Measurements from ENCODE around the gene CTDSP2.
A peak's percentile ranks its signal among the peaks of the same experiment; 100 is the strongest.

CTDSP2 gene

DNA sequence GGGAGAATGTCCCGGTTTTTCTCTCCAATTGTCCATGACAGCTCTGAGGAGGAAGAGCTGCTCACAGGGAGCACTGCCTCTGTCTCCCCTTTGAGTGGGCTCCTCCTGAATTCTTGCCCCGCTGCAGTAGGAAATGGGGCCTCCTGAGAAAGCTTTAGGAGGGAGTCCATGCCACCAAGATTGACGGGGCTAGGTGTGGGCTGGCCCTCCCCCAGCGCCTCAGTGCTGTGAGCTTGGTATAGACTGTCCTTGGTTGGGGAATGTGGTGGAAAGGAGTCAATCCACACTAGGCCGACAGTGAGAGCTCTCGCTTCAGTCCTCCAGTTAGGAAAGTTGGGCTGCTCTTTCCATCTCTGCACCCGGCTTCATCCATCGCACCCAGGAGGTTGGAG is 23.4 kb upstream of the CTDSP2 start:
- in situ Hi-C loops (cut with HindIII; ENCODE audit: low sequenced_read_pairs), result no loop called here
- DNase-seq (ENCODE audit: low read depth), result no peak
- TF ChIP-seq, protein P1, sequence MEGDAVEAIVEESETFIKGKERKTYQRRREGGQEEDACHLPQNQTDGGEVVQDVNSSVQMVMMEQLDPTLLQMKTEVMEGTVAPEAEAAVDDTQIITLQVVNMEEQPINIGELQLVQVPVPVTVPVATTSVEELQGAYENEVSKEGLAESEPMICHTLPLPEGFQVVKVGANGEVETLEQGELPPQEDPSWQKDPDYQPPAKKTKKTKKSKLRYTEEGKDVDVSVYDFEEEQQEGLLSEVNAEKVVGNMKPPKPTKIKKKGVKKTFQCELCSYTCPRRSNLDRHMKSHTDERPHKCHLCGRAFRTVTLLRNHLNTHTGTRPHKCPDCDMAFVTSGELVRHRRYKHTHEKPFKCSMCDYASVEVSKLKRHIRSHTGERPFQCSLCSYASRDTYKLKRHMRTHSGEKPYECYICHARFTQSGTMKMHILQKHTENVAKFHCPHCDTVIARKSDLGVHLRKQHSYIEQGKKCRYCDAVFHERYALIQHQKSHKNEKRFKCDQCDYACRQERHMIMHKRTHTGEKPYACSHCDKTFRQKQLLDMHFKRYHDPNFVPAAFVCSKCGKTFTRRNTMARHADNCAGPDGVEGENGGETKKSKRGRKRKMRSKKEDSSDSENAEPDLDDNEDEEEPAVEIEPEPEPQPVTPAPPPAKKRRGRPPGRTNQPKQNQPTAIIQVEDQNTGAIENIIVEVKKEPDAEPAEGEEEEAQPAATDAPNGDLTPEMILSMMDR (IDR thresholded peaks at IDR 0.05; ENCODE audit: low read depth, low read length, missing control alignments), result no peak
- H3K4me3 ChIP-seq (ENCODE audit: low read depth, low read length), result no peak overlapping the region

DNA sequence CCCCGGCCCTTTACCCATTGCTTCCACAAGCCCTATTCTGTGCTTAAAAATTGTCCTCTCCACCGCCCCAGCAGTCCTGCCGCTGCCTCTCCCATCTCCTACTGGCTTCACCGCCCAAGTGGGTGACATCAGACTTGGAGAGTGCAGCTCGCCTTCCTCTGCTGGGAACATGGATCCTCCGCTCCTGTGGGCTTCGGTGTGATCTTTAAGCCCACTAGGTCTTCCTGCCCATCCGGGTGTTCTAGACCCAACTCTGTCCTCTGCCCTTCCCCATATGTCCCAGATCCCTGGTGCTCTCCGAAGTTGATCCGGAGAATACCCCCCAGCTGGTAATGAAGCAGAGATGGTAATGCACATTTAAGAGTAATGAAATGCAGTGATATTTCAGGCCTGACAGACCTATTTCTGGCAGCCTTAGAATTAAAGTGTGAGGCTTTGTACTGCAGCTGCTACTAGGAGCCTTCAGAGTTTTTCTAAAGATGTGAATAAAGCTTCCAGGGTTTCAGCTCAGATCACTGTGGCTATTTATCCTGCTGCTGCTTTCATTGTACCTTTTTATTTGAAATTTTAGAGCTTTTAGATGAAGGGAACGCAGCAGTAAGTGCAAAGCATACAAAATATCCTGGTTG is 22.9 kb upstream of the CTDSP2 start:
- DNase-seq (ENCODE audit: low read depth), result no peak
- in situ Hi-C loops (cut with HindIII; ENCODE audit: low sequenced_read_pairs), result no loop called here
- H3K4me3 ChIP-seq (ENCODE audit: low read depth, low read length), result no peak overlapping the region
- TF ChIP-seq, protein P1 (IDR thresholded peaks at IDR 0.05; ENCODE audit: low read depth, low read length, missing control alignments), result no peak

DNA sequence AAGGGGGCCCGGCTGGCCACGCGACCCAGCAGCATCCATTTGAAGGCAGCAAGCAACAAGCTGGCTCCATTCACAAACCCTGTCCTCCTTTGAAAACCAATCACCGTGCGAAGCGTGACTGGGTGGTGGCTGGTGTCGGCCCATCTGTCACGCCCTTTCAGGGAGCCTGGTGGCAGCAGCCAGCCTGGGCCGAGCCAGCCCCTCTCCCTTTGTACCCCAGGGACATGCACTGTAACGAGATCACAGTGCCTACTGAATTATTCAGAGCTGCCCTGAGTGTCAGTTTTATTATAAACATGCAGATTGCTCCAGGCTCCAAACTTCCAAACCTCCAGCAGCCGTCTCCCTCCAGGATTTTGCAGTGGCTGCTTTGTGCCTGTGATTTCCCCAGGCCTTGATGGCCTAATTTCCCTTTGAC is 22.3 kb upstream of the CTDSP2 start:
- no peak for DNase-seq (ENCODE audit: low read depth)
- in situ Hi-C loops (cut with HindIII; ENCODE audit: low sequenced_read_pairs), result no loop called here
- TF ChIP-seq, protein P1 (IDR thresholded peaks at IDR 0.05; ENCODE audit: low read depth, low read length, missing control alignments), result no peak
- no peak overlapping the region for H3K4me3 ChIP-seq (ENCODE audit: low read depth, low read length)

DNA sequence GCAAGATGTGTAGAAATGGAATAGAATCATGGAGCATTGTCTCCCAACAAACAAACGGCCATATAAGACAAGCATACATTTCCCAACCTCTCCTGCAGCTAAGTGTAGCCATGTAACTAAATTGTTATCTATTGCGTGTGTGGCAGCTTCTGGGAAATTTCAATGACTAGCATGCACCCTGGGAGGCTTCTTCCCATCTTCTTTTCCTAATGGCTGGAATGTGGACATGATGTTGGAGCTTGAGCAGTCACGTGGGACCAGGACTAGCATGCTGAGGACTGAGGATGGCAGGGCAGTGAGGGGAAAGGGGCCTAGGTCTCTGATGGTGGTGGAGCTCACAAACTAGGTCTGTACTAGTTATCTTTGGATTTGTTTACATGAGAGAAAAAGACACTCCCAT is 21.7 kb upstream of the CTDSP2 start:
- TF ChIP-seq, protein P1 (IDR thresholded peaks at IDR 0.05; ENCODE audit: low read depth, low read length, missing control alignments), result no peak
- in situ Hi-C loops (cut with HindIII; ENCODE audit: low sequenced_read_pairs), result no loop called here

DNA sequence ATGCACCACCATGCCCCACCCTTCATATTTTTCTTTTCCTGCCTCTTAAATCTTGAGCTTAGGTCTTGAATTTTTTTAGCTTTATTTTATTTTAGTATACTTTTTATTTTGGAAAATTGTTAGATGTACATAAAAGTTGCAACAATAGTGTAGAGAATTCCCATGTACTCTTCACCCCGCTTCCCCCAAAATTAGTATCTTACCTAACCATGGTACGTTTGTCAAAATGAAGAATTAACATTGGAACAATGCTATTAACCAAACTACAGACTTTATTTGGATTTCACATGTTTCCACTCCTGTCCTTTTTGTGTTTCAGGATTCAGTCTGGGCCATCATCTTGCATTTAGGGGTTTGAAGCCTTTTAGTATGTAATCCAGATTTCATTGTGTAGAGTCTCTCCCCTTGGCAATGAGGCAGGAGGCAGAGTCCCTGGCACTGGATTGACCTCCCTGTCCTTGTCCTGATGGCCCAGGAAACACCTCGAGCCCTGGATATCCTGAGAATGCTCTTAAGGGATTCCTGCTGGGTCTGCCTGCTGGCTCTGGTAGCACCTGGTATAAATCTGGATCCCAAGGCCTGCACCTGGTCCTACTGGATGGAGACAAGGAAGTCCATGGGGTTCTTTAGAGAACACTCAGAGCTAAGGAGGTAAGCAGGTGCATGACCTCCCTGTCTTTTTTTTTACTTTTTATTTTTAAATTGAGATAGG is 19.9 kb upstream of the CTDSP2 start:
- DNase-seq (ENCODE audit: low read depth), result no peak
- TF ChIP-seq, protein P1 (IDR thresholded peaks at IDR 0.05; ENCODE audit: low read depth, low read length, missing control alignments), result no peak
- in situ Hi-C loops (cut with HindIII; ENCODE audit: low sequenced_read_pairs), result no loop called here
- H3K4me3 ChIP-seq (ENCODE audit: low read depth, low read length), result no peak overlapping the region

More for the DNA sequence above, 21.7 kb upstream of the CTDSP2 start:
- no peak overlapping the region for H3K4me3 ChIP-seq (ENCODE audit: low read depth, low read length)
- no peak for DNase-seq (ENCODE audit: low read depth)

DNA sequence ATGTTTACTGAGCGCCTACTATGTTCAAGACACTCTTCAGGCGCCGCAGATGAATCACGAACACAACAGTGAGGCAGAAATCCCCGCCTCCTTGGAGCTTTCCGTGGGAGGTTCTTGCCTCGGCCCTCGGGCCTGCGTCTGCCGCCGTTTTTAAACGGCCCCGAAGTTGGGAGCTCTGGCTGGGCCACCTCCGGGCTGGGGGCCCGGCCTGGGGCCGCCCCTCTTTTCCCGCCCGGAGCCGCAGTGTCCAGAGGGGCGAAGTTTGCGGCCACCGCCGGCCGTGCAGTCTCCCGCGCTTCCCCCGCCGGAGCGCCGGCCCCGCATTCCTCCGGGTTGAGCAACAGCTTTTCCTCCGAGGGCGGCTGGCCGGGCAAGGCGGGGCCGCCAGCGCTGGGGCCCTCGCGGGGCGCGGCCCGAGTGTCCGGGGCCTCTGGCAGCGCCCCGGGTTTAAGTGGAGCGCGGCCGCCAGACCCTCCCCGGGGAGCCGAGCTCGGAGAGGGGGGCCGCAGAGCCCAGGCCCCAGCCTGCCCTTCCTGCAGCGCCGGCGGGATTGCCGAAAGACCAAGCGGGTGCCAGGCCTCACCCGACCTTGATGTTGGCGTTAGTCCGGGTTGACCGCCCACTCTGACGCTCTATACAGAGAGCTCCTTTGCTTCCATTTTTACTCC is 18.7 kb upstream of the CTDSP2 start:
- in situ Hi-C loops (cut with HindIII; ENCODE audit: low sequenced_read_pairs), result no loop called here
- TF ChIP-seq, protein P1 (IDR thresholded peaks at IDR 0.05; ENCODE audit: low read depth, low read length, missing control alignments), result no peak
- H3K4me3 ChIP-seq (ENCODE audit: low read depth, low read length), result peak overlapping the region; percentile 28
- peak; percentile 28 for DNase-seq (ENCODE audit: low read depth)

Data from astrocyte of the cerebellum (primary cell).